Measurements from ENCODE around the gene EFHC1. TPM values are rescaled to one million over a fixed set of nuclear protein-coding genes. Genes with fewer than 3 reads are reported as not detected.

Gene EFHC1
- total and polyA plus RNA-seq, 2 donors (not counting 1 experiment from before 2014, with no cell fraction given), result 19.4 to 34.8 TPM

DNA sequence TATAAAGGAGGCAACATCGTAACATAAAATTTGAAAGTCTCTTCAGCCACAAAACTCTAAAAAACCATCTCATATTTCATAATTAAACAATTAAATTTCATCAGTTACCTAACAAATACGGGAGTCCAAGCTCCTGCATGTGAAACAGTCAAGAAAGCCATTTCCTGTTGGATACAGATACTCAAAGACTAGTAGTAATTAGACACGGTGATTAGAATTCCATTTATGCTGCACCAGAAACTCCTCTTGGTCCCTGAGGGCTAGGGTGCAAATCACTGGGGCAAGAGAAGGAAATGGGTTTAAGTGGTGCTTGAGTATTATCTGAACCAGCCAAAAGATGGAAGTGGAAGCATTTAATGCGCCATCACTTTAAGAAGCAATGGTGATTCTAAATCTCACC is 129.3 kb downstream of the EFHC1 start:
- Mint-ChIP-seq H3K27me3 (no peaks in the 10 kb centered on the region), H3K9me3 (ENCODE audit: insufficient read depth) (no peaks in the 10 kb centered on the region), H3K4me3 (no peak overlapping the region), H3K4me1 (peaks cover 65% of the 10 kb centered on the region), H3K27ac (no peak overlapping the region)
- no peaks in the 10 kb centered on the region for H3K9me3 ChIP-seq (ENCODE audit: control extremely low read depth in 1 of 3, control insufficient read depth in 2 of 3, insufficient read depth in 1 of 3, low read length in 2 of 3)
- CTCF ChIA-PET, result no interaction called here
- DNase-seq, result no peak
- no peak overlapping the region for H3K4me2 ChIP-seq (replicated peaks; ENCODE audit: low read depth, low read length, poor library complexity, severe bottlenecking)
- ATAC-seq (ENCODE audit: low read depth), result no peak
- peaks cover 24% of the 10 kb centered on the region for H4K20me1 ChIP-seq (ENCODE audit: control insufficient read depth, insufficient read depth, low read length, poor library complexity, severe bottlenecking)
- peaks cover 7 to 20% of the 10 kb centered on the region in 2 donors for H3K4me1 ChIP-seq (ENCODE audit: control insufficient read depth in 2 of 2, insufficient read depth in 2 of 2, low read length in 2 of 2)
- peaks cover 48% of the 10 kb centered on the region for H3K79me2 ChIP-seq (ENCODE audit: control insufficient read depth, insufficient read depth, low read length)
- no peaks in the 10 kb centered on the region for H3K27me3 ChIP-seq (replicated peaks in 1 of 4; ENCODE audit: control extremely low read depth in 1 of 4, control insufficient read depth in 3 of 4, insufficient read depth in 4 of 4, low read length in 3 of 4)
- no peak overlapping the region for H3K27ac ChIP-seq (ENCODE audit: low read length in 2 of 2)
- H3K4me3 ChIP-seq (ENCODE audit: control extremely low read depth in 1 of 5, extremely low read depth in 1 of 5, insufficient read depth in 1 of 5, low read depth in 2 of 5, low read length in 4 of 5), result no peak overlapping the region
- POLR2A ChIA-PET, result interaction anchor here (0.6 kb wide), 1 partner anchor 241 kb away, joined by 3 read pairs; no protein-coding TSS in a partner anchor
- no peak overlapping the region for H2AFZ ChIP-seq (ENCODE audit: insufficient read depth, low read depth, low read length, poor library complexity, severe bottlenecking)
- TF ChIP-seq, protein P1, sequence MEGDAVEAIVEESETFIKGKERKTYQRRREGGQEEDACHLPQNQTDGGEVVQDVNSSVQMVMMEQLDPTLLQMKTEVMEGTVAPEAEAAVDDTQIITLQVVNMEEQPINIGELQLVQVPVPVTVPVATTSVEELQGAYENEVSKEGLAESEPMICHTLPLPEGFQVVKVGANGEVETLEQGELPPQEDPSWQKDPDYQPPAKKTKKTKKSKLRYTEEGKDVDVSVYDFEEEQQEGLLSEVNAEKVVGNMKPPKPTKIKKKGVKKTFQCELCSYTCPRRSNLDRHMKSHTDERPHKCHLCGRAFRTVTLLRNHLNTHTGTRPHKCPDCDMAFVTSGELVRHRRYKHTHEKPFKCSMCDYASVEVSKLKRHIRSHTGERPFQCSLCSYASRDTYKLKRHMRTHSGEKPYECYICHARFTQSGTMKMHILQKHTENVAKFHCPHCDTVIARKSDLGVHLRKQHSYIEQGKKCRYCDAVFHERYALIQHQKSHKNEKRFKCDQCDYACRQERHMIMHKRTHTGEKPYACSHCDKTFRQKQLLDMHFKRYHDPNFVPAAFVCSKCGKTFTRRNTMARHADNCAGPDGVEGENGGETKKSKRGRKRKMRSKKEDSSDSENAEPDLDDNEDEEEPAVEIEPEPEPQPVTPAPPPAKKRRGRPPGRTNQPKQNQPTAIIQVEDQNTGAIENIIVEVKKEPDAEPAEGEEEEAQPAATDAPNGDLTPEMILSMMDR (IDR thresholded peaks at IDR 0.05), result no peak
- no peak for TF ChIP-seq EZH2 (IDR thresholded peaks at IDR 0.05; ENCODE audit: borderline replicate concordance, insufficient read depth, low read depth, low read length, poor library complexity, severe bottlenecking)
- intact Hi-C loops (cut with micrococcal nuclease), result no loop called here
- 100% methylated on average over 1 of the region's 4 CpGs for WGBS (ENCODE audit: insufficient coverage)
- no peaks in the 10 kb centered on the region for H3K36me3 ChIP-seq (replicated peaks in 1 of 2; ENCODE audit: control extremely low read depth in 1 of 2, control insufficient read depth in 1 of 2, extremely low read depth in 1 of 2, insufficient read depth in 2 of 2, low read length in 1 of 2)
- no peak overlapping the region for H3K9ac ChIP-seq (ENCODE audit: low read length)

DNA sequence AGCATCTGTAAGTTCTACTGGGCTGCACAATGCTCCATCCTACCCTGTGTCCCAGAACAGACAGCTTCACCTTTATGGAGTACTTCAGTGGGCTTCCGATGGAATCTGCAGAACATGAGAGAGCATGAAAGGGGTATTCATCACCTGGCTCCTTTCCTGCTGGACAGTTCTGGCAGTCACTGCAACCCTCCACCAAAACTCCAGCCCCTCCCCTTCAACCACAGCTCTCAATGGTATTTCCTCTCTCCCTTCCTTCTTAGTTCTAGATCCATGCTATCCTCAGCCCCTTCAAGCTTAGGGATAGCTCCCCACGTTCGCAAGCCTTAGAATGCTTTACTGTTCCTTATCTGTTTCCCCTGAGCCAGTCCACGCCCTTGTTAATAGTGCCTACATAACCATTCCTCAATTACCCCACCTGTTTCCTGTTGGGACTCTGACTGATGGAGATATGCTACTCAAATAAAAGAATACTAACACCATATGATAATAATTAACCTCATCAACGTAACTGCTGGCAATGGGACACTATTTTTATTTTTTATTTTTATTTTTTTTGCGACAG is 130.0 kb downstream of the EFHC1 start:
- no peak overlapping the region for H3K4me3 ChIP-seq (ENCODE audit: control extremely low read depth in 1 of 5, extremely low read depth in 1 of 5, insufficient read depth in 1 of 5, low read depth in 2 of 5, low read length in 4 of 5)
- no peak for TF ChIP-seq EZH2 (IDR thresholded peaks at IDR 0.05; ENCODE audit: borderline replicate concordance, insufficient read depth, low read depth, low read length, poor library complexity, severe bottlenecking)
- TF ChIP-seq, protein P1 (IDR thresholded peaks at IDR 0.05), result no peak
- no peak overlapping the region for H3K27ac ChIP-seq (ENCODE audit: low read length in 2 of 2)
- no peak overlapping the region for H3K27ac Mint-ChIP-seq
- ATAC-seq (ENCODE audit: low read depth) (no peak), DNase-seq (no peak)
- no peaks in the 10 kb centered on the region for H3K36me3 ChIP-seq (replicated peaks in 1 of 2; ENCODE audit: control extremely low read depth in 1 of 2, control insufficient read depth in 1 of 2, extremely low read depth in 1 of 2, insufficient read depth in 2 of 2, low read length in 1 of 2)
- H3K4me3 Mint-ChIP-seq, result no peak overlapping the region
- intact Hi-C loops (cut with micrococcal nuclease), result no loop called here
- ChIA-PET CTCF (no interaction called here), POLR2A (no interaction called here)
- WGBS (ENCODE audit: insufficient coverage), result 86% methylated on average over 1 of the region's 6 CpGs
- no peak overlapping the region for H2AFZ ChIP-seq (ENCODE audit: insufficient read depth, low read depth, low read length, poor library complexity, severe bottlenecking)
- no peaks in the 10 kb centered on the region for H3K27me3 Mint-ChIP-seq
- no peak overlapping the region for H3K9ac ChIP-seq (ENCODE audit: low read length)
- H3K4me1 Mint-ChIP-seq, result peaks cover 63% of the 10 kb centered on the region
- peaks cover 24% of the 10 kb centered on the region for H4K20me1 ChIP-seq (ENCODE audit: control insufficient read depth, insufficient read depth, low read length, poor library complexity, severe bottlenecking)
- no peaks in the 10 kb centered on the region for H3K9me3 ChIP-seq (ENCODE audit: control extremely low read depth in 1 of 3, control insufficient read depth in 2 of 3, insufficient read depth in 1 of 3, low read length in 2 of 3)
- peaks cover 7 to 20% of the 10 kb centered on the region in 2 donors for H3K4me1 ChIP-seq (ENCODE audit: control insufficient read depth in 2 of 2, insufficient read depth in 2 of 2, low read length in 2 of 2)
- no peaks in the 10 kb centered on the region for H3K9me3 Mint-ChIP-seq (ENCODE audit: insufficient read depth)
- peaks cover 51% of the 10 kb centered on the region for H3K79me2 ChIP-seq (ENCODE audit: control insufficient read depth, insufficient read depth, low read length)
- no peaks in the 10 kb centered on the region for H3K27me3 ChIP-seq (replicated peaks in 1 of 4; ENCODE audit: control extremely low read depth in 1 of 4, control insufficient read depth in 3 of 4, insufficient read depth in 4 of 4, low read length in 3 of 4)
- no peak overlapping the region for H3K4me2 ChIP-seq (replicated peaks; ENCODE audit: low read depth, low read length, poor library complexity, severe bottlenecking)

Data from B cell (primary cell).